Sigmoid colon (tissue), 4 donors: ENCODE results near the gene CNTLN.

ENCODE experiments used
- POLR2A ChIP-seq, 2 donors: fragments of 450-650 bp; IDR thresholded peaks; one replicate each; pipeline ENCODE4 v1.6.1; 2016; ENCODE audit warnings: antibody characterized with exemption in 2 of 2, mild to moderate bottlenecking in 2 of 2, moderate library complexity in 2 of 2
- POLR2AphosphoS5 ChIP-seq, 4 donors: sonication (generic); formaldehyde crosslinking; IDR thresholded peaks; one replicate each; pipeline ENCODE4 v1.6.1; 2017; ENCODE audit warnings: antibody characterized with exemption in 4 of 4
- TF ChIP-seq, protein P1 (sequence below), 4 experiments: fragments of 450-650 bp in 3 of 4; fragments of 200-600 bp in 1 of 4; IDR thresholded peaks; one replicate each; pipeline ENCODE4 v1.5.1; 2016 to 2019; ENCODE audit warnings: antibody characterized with exemption in 4 of 4, mild to moderate bottlenecking in 3 of 4, moderate library complexity in 2 of 4

- TF ChIP-seq, protein P1, sequence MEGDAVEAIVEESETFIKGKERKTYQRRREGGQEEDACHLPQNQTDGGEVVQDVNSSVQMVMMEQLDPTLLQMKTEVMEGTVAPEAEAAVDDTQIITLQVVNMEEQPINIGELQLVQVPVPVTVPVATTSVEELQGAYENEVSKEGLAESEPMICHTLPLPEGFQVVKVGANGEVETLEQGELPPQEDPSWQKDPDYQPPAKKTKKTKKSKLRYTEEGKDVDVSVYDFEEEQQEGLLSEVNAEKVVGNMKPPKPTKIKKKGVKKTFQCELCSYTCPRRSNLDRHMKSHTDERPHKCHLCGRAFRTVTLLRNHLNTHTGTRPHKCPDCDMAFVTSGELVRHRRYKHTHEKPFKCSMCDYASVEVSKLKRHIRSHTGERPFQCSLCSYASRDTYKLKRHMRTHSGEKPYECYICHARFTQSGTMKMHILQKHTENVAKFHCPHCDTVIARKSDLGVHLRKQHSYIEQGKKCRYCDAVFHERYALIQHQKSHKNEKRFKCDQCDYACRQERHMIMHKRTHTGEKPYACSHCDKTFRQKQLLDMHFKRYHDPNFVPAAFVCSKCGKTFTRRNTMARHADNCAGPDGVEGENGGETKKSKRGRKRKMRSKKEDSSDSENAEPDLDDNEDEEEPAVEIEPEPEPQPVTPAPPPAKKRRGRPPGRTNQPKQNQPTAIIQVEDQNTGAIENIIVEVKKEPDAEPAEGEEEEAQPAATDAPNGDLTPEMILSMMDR (IDR thresholded peaks at IDR 0.05), result no peak
- TF ChIP-seq POLR2A (IDR thresholded peaks at IDR 0.05), result no peak
- no peak for TF ChIP-seq POLR2AphosphoS5 (IDR thresholded peaks at IDR 0.05)
These were observed 5.6 kb downstream of the CNTLN start for GRCh38 chr9:17140418-17140817.
